ENCODE results near the gene RBP2. TPM values are rescaled to one million over a fixed set of nuclear protein-coding genes. Genes with fewer than 3 reads are reported as not detected.

Gene RBP2
- total RNA-seq, 6 experiments from 2014 or later: not detected

DNA sequence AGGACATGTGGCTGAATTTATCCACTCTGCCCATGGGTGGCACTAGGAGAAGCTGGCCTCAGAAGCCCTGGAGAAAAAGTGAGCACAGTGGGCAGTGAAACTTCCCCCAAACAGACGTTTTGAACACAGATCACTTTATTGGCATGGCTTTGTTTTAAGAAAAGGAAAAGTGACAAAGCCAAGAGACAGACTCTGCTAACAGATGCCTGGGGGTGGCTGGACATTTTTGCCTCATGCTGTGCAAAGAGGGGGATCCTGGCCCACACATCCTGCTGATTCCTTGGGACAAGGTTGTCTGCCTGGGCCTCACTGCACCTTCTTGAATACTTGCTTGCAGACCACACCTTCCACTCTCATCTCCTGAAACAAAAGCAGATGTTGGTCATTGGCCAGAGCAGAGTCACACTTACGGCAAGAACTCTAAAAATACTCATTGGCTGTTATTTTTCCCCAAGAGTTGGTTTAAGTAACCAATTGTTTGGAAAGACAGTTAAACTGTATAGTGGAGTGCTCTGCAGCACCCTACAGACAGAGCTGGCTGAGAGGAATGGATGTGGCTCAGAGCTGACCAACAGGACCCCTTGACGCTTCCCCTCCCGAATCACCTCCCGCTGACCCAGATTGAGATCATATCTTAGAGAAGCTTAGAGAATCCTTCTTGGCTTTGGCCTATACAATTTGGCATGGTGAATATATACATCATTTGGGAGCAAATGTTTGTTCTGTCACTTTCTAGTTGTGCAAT lies 41.2 kb upstream of the RBP2 start:
- H3K36me3 Mint-ChIP-seq (ENCODE audit: low read depth): peaks cover 4% of the 10 kb centered on the region; the same call in 1 of the 2 replicates
- H3K27me3 Mint-ChIP-seq (ENCODE audit: insufficient read depth): no peaks in the 10 kb centered on the region

DNA sequence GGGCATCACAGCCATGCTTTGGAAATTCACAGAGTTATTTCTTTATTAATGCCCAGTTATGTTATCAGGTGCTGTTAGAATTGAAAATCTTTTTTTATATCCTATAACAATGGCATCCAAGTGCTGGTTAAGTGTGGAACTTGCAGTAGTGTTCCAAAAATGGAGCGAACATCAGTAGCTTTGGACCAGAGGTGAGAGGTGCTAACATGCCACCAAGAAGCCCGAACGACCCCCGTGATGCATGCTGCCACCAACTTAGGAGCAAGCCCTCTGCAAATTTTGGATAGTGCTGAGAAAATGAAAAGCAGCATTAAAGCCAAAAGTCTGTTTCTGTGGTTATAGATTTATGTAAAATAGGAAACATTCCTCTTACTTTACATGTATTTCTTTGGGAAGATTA lies 38.4 kb upstream of the RBP2 start:
- peaks cover 32% of the 10 kb centered on the region for H3K9me3 Mint-ChIP-seq
- no peak overlapping the region for H3K27ac Mint-ChIP-seq
- DNase-seq: no peak
- H3K36me3 Mint-ChIP-seq (ENCODE audit: low read depth): peaks cover 4% of the 10 kb centered on the region; the same call in 1 of the 2 replicates
- TF ChIP-seq, protein P1, sequence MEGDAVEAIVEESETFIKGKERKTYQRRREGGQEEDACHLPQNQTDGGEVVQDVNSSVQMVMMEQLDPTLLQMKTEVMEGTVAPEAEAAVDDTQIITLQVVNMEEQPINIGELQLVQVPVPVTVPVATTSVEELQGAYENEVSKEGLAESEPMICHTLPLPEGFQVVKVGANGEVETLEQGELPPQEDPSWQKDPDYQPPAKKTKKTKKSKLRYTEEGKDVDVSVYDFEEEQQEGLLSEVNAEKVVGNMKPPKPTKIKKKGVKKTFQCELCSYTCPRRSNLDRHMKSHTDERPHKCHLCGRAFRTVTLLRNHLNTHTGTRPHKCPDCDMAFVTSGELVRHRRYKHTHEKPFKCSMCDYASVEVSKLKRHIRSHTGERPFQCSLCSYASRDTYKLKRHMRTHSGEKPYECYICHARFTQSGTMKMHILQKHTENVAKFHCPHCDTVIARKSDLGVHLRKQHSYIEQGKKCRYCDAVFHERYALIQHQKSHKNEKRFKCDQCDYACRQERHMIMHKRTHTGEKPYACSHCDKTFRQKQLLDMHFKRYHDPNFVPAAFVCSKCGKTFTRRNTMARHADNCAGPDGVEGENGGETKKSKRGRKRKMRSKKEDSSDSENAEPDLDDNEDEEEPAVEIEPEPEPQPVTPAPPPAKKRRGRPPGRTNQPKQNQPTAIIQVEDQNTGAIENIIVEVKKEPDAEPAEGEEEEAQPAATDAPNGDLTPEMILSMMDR (IDR thresholded peaks at IDR 0.05): no peak
- H3K4me1 Mint-ChIP-seq (ENCODE audit: low read depth): no peaks in the 10 kb centered on the region
- H3K4me3 Mint-ChIP-seq: no peak overlapping the region
- no peaks in the 10 kb centered on the region for H3K27me3 Mint-ChIP-seq (ENCODE audit: insufficient read depth)

More for the DNA sequence above, 41.2 kb upstream of the RBP2 start:
- no peak for DNase-seq
- H3K27ac Mint-ChIP-seq: no peak overlapping the region
- peaks cover 39% of the 10 kb centered on the region for H3K9me3 Mint-ChIP-seq
- TF ChIP-seq, protein P1 (IDR thresholded peaks at IDR 0.05): no peak
- no peaks in the 10 kb centered on the region for H3K4me1 Mint-ChIP-seq (ENCODE audit: low read depth)
- H3K4me3 Mint-ChIP-seq: no peak overlapping the region

DNA sequence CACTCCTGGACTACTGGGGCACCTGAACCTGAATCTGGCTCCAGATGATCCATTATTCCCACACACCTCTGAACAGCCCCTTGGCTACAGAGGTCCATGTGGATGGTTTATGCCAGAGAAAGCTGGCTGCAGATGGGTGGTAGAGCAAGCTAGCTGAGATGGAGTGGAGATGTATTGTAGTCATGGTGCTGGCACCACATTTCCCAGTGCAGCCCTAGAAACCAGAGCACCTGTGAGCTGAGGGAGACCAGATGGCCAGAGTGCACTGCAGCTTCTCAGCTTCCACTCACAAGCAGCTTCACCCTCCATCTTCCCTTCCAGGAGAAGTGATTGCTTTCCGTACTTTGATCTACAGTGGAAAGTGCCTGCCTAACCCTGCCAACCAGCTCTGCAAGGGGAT lies 33.3 kb upstream of the RBP2 start:
- no peak for DNase-seq
- H3K27ac Mint-ChIP-seq: no peak overlapping the region
- H3K4me1 Mint-ChIP-seq (ENCODE audit: low read depth): no peaks in the 10 kb centered on the region
- H3K9me3 Mint-ChIP-seq: peaks cover 39% of the 10 kb centered on the region
- H3K4me3 Mint-ChIP-seq: no peak overlapping the region
- H3K36me3 Mint-ChIP-seq (ENCODE audit: low read depth): no peaks in the 10 kb centered on the region
- no peaks in the 10 kb centered on the region for H3K27me3 Mint-ChIP-seq (ENCODE audit: insufficient read depth)
- TF ChIP-seq, protein P1 (IDR thresholded peaks at IDR 0.05): no peak

DNA sequence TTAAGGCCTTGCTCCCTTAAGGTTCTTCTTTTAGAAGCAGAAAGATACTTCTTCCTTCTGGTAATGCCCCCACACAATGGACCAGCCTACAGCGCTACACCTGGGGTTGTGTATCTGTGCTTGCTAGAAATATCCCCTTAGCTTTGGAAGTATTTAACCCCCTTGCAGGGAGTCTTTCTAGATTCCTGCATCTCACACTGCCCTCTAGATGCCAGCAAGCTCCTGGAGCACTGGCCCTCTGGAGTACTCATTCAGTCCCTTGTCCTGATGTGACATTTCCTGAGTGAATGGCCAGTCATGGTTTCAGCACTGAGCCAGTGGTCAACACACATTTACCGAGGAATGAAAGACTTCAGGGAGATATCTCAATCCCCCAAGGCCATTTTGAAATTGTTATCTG lies 30.4 kb upstream of the RBP2 start:
- Mint-ChIP-seq H3K27ac (no peak overlapping the region), H3K36me3 (ENCODE audit: low read depth) (no peaks in the 10 kb centered on the region), H3K27me3 (ENCODE audit: insufficient read depth) (no peaks in the 10 kb centered on the region), H3K9me3 (peaks cover 52% of the 10 kb centered on the region), H3K4me3 (no peak overlapping the region), H3K4me1 (ENCODE audit: low read depth) (no peaks in the 10 kb centered on the region)
- no peak for DNase-seq
- TF ChIP-seq, protein P1 (IDR thresholded peaks at IDR 0.05): no peak

DNA sequence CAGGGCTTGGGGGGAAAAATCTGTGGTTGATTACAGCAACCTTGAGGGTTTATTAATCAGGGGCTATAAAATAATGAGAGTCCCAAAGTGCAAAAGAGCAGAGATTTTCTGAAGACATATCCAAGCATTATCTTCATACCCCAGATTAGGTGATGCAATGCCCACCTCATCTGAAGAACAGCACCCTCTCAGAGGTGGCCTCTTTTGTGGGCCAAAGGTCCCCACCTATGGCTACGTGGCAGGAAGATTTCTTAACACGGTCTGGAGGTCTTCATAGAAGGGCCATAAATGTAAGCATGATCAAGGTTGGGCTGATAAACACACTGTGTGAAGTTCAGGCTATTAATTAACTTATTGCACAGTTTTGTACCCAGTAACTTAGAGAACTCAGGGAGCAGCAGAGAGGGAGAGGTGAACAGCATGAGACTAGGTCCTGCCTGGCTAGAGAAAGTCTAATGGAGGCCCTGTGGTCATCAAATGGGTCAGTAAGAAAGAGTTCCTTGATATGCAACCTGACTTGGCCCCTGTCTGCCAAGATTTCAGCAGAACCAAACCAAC lies 29.6 kb upstream of the RBP2 start:
- no peak for DNase-seq
- no peaks in the 10 kb centered on the region for H3K4me1 Mint-ChIP-seq (ENCODE audit: low read depth)
- no peak overlapping the region for H3K4me3 Mint-ChIP-seq
- no peaks in the 10 kb centered on the region for H3K27me3 Mint-ChIP-seq (ENCODE audit: insufficient read depth)
- no peaks in the 10 kb centered on the region for H3K36me3 Mint-ChIP-seq (ENCODE audit: low read depth)
- no peak overlapping the region for H3K27ac Mint-ChIP-seq
- TF ChIP-seq, protein P1 (IDR thresholded peaks at IDR 0.05): no peak
- peaks cover 52% of the 10 kb centered on the region for H3K9me3 Mint-ChIP-seq

Data from HFFc6 (cell line).